M059J (cell line): ENCODE results near the gene STPG2. TPM values are rescaled to one million over a fixed set of nuclear protein-coding genes. Genes with fewer than 3 reads are reported as not detected.

ENCODE experiments used
- total RNA-seq: library from RNA; depleted of rRNA; stranded (reverse); fragments of >200 nt; shearing (Covaris generic); gene quantifications from 2 replicates; pipeline ENCODE4 v1.2.3, GENCODE V29; 2014; rRNA removed

Gene STPG2
- total RNA-seq, 1 experiment from 2014 or later = not detected

Other genes with a start within 250 kb of the STPG2 start
- gene RAP1GDS1, start 117.9 kb upstream of the STPG2 start, total RNA-seq = 42.3 and 54.6 TPM in 2 replicates